ENCODE data around the gene KCNF1.

- TF ChIP-seq CTCF (conservative IDR thresholded peaks at IDR 0.05; ENCODE audit: low read length) (no peak), EZH2phosphoT487 (IDR thresholded peaks at IDR 0.05; ENCODE audit: borderline replicate concordance, low read depth, low read length) (no peak)
Observed at GRCh38 chr2:10961490-10961875, 49.7 kb downstream of the KCNF1 start.

Data from OCI-LY7 (cell line).